ENCODE data around the gene PLD3. TPM values are rescaled to one million over a fixed set of nuclear protein-coding genes. Genes with fewer than 3 reads are reported as not detected.

The PLD3 gene
- polyA plus RNA-seq, 1 donor (not counting 4 experiments of a cell fraction or from before 2014, with no cell fraction given), result 102 TPM

DNA sequence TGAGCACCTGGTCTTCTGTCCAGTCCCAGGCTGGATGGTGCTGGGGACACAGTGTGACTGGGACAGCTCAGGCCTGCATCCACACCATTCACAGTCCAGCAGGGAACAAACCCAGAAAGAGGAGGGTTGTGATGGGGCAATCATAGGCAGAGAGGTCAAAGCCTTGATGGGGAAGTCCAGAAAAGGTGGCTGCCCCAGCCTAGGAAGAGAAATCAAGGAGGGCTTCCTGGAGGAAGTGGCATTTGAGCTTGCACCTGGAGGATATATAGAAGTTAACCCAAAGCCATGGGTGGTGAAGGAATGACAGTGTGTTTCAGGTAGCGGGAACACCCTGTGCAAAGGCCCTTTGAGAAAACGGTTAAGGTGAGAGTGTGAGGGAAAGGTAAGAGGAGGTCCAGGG lies 67.3 kb downstream of the PLD3 start:
- no peak for FAIRE-seq
- H3K4me3 ChIP-seq (ENCODE audit: control insufficient read depth in 2 of 3, extremely low read depth in 1 of 3, insufficient read depth in 2 of 3, low read depth in 1 of 3, low read length in 3 of 3), result no peak overlapping the region
- dilution Hi-C loops (cut with MboI; ENCODE audit: extremely low pct_ligation_motif_present, low sequenced_read_pairs), result no loop called here
- no peak overlapping the region for H3K9ac ChIP-seq (ENCODE audit: control insufficient read depth, extremely low read depth, insufficient read depth, low read length)
- no peak overlapping the region for H3K27ac ChIP-seq (ENCODE audit: control insufficient read depth, insufficient read depth, low read length)
- no peak for TF ChIP-seq EZH2 (IDR thresholded peaks at IDR 0.05; ENCODE audit: low read length)
- DNase-seq (ENCODE audit: low read depth, low spot score), result no peak
- no peaks in the 10 kb centered on the region for H4K20me1 ChIP-seq (ENCODE audit: control insufficient read depth, extremely low read depth, insufficient read depth, low read length)
- no peak overlapping the region for H2AFZ ChIP-seq (ENCODE audit: control insufficient read depth, low read length)
- H3K79me2 ChIP-seq (ENCODE audit: control insufficient read depth, insufficient read depth, low read length), result no peaks in the 10 kb centered on the region
- H3K9me1 ChIP-seq (ENCODE audit: control insufficient read depth, extremely low read depth, insufficient read depth, low read length), result no peaks in the 10 kb centered on the region
- H3K9me3 ChIP-seq (ENCODE audit: control insufficient read depth, low read depth, low read length), result no peaks in the 10 kb centered on the region
- no peak overlapping the region for H3K4me2 ChIP-seq (ENCODE audit: control insufficient read depth, extremely low read depth, insufficient read depth, low read depth, low read length)
- H3K4me1 ChIP-seq (ENCODE audit: control insufficient read depth, extremely low read depth, insufficient read depth, low read length), result peaks cover 14% of the 10 kb centered on the region
- no peaks in the 10 kb centered on the region for H3K36me3 ChIP-seq (ENCODE audit: control insufficient read depth in 2 of 2, extremely low read depth in 1 of 2, insufficient read depth in 2 of 2, low read length in 2 of 2)
- no peaks in the 10 kb centered on the region for H3K27me3 ChIP-seq (ENCODE audit: control insufficient read depth, extremely low read depth, insufficient read depth, low read length)

GRCh38 chr19:40416918-40417642 lies 68.6 kb downstream of the PLD3 start:
- Histone ChIP-seq H3K4me2 (ENCODE audit: control insufficient read depth, extremely low read depth, insufficient read depth, low read depth, low read length) (no peak overlapping the region), H4K20me1 (ENCODE audit: control insufficient read depth, extremely low read depth, insufficient read depth, low read length) (no peaks in the 10 kb centered on the region), H2AFZ (ENCODE audit: control insufficient read depth, low read length) (no peak overlapping the region), H3K9me1 (ENCODE audit: control insufficient read depth, extremely low read depth, insufficient read depth, low read length) (no peaks in the 10 kb centered on the region), H3K4me3 (ENCODE audit: control insufficient read depth in 2 of 3, extremely low read depth in 1 of 3, insufficient read depth in 2 of 3, low read depth in 1 of 3, low read length in 3 of 3) (no peak overlapping the region), H3K36me3 (ENCODE audit: control insufficient read depth in 2 of 2, extremely low read depth in 1 of 2, insufficient read depth in 2 of 2, low read length in 2 of 2) (no peaks in the 10 kb centered on the region), H3K9me3 (ENCODE audit: control insufficient read depth, low read depth, low read length) (no peaks in the 10 kb centered on the region), H3K27me3 (ENCODE audit: control insufficient read depth, extremely low read depth, insufficient read depth, low read length) (no peaks in the 10 kb centered on the region), H3K4me1 (ENCODE audit: control insufficient read depth, extremely low read depth, insufficient read depth, low read length) (peaks cover 10% of the 10 kb centered on the region), H3K9ac (ENCODE audit: control insufficient read depth, extremely low read depth, insufficient read depth, low read length) (no peak overlapping the region), H3K27ac (ENCODE audit: control insufficient read depth, insufficient read depth, low read length) (no peak overlapping the region), H3K79me2 (ENCODE audit: control insufficient read depth, insufficient read depth, low read length) (no peaks in the 10 kb centered on the region)
- DNase-seq (ENCODE audit: low read depth, low spot score) (no peak), FAIRE-seq (no peak)
- dilution Hi-C loops (cut with MboI; ENCODE audit: extremely low pct_ligation_motif_present, low sequenced_read_pairs), result no loop called here
- TF ChIP-seq CTCF (optimal IDR thresholded peaks at IDR 0.05 in 1 of 3, IDR thresholded peaks at IDR 0.05 in 1 of 3, conservative IDR thresholded peaks at IDR 0.05 in 1 of 3; ENCODE audit: extremely low read depth in 1 of 3, insufficient read depth in 2 of 3, low read length in 3 of 3), result no peak

DNA sequence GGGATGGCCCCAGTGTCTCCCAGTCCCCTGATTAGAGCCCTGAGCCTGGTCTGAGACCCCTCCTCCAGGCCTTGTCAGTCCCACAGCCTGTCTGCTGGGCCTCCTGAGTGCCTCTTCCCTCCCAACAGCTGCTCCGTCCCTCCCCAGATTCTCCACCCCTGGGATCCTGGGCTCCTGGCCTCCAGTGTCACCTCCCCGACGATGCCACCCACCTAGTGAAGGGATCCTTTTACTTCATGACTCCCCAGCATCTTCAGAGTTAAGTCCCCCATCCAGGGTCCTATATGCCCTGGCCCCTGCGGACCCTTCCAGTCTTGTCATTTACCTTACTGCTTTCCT lies 69.1 kb downstream of the PLD3 start:
- no peak overlapping the region for H2AFZ ChIP-seq (ENCODE audit: control insufficient read depth, low read length)
- peaks cover 0 to 2% of the 10 kb centered on the region in 2 experiments for H3K36me3 ChIP-seq (ENCODE audit: control insufficient read depth in 2 of 2, extremely low read depth in 1 of 2, insufficient read depth in 2 of 2, low read length in 2 of 2)
- H3K79me2 ChIP-seq (ENCODE audit: control insufficient read depth, insufficient read depth, low read length), result peaks cover 5% of the 10 kb centered on the region
- FAIRE-seq (no peak), DNase-seq (ENCODE audit: low read depth, low spot score) (no peak)
- H3K9me3 ChIP-seq (ENCODE audit: control insufficient read depth, low read depth, low read length), result no peaks in the 10 kb centered on the region
- no peak overlapping the region for H3K4me2 ChIP-seq (ENCODE audit: control insufficient read depth, extremely low read depth, insufficient read depth, low read depth, low read length)
- no peak for TF ChIP-seq EZH2 (IDR thresholded peaks at IDR 0.05; ENCODE audit: low read length)
- no peak for TF ChIP-seq CTCF (optimal IDR thresholded peaks at IDR 0.05 in 1 of 3, IDR thresholded peaks at IDR 0.05 in 1 of 3, conservative IDR thresholded peaks at IDR 0.05 in 1 of 3; ENCODE audit: extremely low read depth in 1 of 3, insufficient read depth in 2 of 3, low read length in 3 of 3)
- no peak overlapping the region for H3K27ac ChIP-seq (ENCODE audit: control insufficient read depth, insufficient read depth, low read length)
- H3K9ac ChIP-seq (ENCODE audit: control insufficient read depth, extremely low read depth, insufficient read depth, low read length), result no peak overlapping the region
- no peaks in the 10 kb centered on the region for H4K20me1 ChIP-seq (ENCODE audit: control insufficient read depth, extremely low read depth, insufficient read depth, low read length)
- H3K9me1 ChIP-seq (ENCODE audit: control insufficient read depth, extremely low read depth, insufficient read depth, low read length), result no peaks in the 10 kb centered on the region
- H3K27me3 ChIP-seq (ENCODE audit: control insufficient read depth, extremely low read depth, insufficient read depth, low read length), result no peaks in the 10 kb centered on the region
- H3K4me3 ChIP-seq (ENCODE audit: control insufficient read depth in 2 of 3, extremely low read depth in 1 of 3, insufficient read depth in 2 of 3, low read depth in 1 of 3, low read length in 3 of 3), result no peak overlapping the region
- dilution Hi-C loops (cut with MboI; ENCODE audit: extremely low pct_ligation_motif_present, low sequenced_read_pairs), result no loop called here
- peaks cover 10% of the 10 kb centered on the region for H3K4me1 ChIP-seq (ENCODE audit: control insufficient read depth, extremely low read depth, insufficient read depth, low read length)
